ENCODE measurements around the gene DCD.

DCD gene

GRCh38 chr12:54628186-54628846 lies 19.8 kb downstream of the DCD start:
- Histone ChIP-seq H3K4me3 (ENCODE audit: low read depth, low read length) (no peak overlapping the region), H3K9me3 (ENCODE audit: control insufficient read depth, low read length) (no peaks in the 10 kb centered on the region), H3K4me2 (ENCODE audit: low read length) (no peak overlapping the region), H3K79me2 (no peaks in the 10 kb centered on the region), H3K9ac (no peak overlapping the region), H2AFZ (no peak overlapping the region), H3K36me3 (ENCODE audit: control insufficient read depth, insufficient read depth, low read length) (no peaks in the 10 kb centered on the region), H3K27ac (no peak overlapping the region), H3K27me3 (ENCODE audit: control insufficient read depth, insufficient read depth, low read length) (no peaks in the 10 kb centered on the region), H3K4me1 (peaks cover 3% of the 10 kb centered on the region)
- TF ChIP-seq, protein P1, sequence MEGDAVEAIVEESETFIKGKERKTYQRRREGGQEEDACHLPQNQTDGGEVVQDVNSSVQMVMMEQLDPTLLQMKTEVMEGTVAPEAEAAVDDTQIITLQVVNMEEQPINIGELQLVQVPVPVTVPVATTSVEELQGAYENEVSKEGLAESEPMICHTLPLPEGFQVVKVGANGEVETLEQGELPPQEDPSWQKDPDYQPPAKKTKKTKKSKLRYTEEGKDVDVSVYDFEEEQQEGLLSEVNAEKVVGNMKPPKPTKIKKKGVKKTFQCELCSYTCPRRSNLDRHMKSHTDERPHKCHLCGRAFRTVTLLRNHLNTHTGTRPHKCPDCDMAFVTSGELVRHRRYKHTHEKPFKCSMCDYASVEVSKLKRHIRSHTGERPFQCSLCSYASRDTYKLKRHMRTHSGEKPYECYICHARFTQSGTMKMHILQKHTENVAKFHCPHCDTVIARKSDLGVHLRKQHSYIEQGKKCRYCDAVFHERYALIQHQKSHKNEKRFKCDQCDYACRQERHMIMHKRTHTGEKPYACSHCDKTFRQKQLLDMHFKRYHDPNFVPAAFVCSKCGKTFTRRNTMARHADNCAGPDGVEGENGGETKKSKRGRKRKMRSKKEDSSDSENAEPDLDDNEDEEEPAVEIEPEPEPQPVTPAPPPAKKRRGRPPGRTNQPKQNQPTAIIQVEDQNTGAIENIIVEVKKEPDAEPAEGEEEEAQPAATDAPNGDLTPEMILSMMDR (IDR thresholded peaks at IDR 0.05): no peak

GRCh38 chr12:54627304-54627703 lies 20.9 kb downstream of the DCD start:
- no peak overlapping the region for H2AFZ ChIP-seq
- TF ChIP-seq, protein P1 (IDR thresholded peaks at IDR 0.05): no peak
- no peak overlapping the region for H3K27ac ChIP-seq
- no peaks in the 10 kb centered on the region for H3K9me3 ChIP-seq (ENCODE audit: control insufficient read depth, low read length)
- H3K4me1 ChIP-seq: peaks cover 3% of the 10 kb centered on the region
- H3K27me3 ChIP-seq (ENCODE audit: control insufficient read depth, insufficient read depth, low read length): no peaks in the 10 kb centered on the region
- no peak overlapping the region for H3K4me3 ChIP-seq (ENCODE audit: low read depth, low read length)
- H3K9ac ChIP-seq: no peak overlapping the region
- H3K36me3 ChIP-seq (ENCODE audit: control insufficient read depth, insufficient read depth, low read length): no peaks in the 10 kb centered on the region
- H3K4me2 ChIP-seq (ENCODE audit: low read length): no peak overlapping the region
- H3K79me2 ChIP-seq: no peaks in the 10 kb centered on the region

DNA sequence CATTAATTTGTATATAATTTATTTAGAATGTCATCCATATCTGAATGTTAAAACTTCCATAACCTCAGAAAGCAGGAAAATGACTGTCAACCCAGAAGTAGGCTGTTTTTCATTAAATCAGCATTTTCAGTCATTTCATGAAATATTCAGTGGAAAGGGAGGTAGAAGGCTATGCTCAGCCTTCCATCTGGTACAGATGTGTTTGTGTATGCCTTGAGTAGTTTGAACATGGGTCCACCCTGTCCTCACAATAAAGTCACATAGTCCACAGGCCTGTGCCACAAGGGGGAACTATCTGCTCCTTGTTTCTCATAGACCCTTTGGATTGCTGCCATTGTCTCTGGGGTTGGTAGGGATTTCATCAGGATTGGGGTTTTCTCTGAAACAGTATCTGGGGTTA lies 22.6 kb downstream of the DCD start:
- Histone ChIP-seq H3K9me3 (ENCODE audit: control insufficient read depth, low read length) (no peaks in the 10 kb centered on the region), H2AFZ (no peak overlapping the region), H3K27me3 (ENCODE audit: control insufficient read depth, insufficient read depth, low read length) (no peaks in the 10 kb centered on the region), H3K27ac (no peak overlapping the region), H3K4me3 (ENCODE audit: low read depth, low read length) (no peak overlapping the region), H3K9ac (no peak overlapping the region), H3K36me3 (ENCODE audit: control insufficient read depth, insufficient read depth, low read length) (no peaks in the 10 kb centered on the region), H3K4me2 (ENCODE audit: low read length) (no peak overlapping the region), H3K79me2 (no peaks in the 10 kb centered on the region), H3K4me1 (no peaks in the 10 kb centered on the region)
- TF ChIP-seq, protein P1 (IDR thresholded peaks at IDR 0.05): no peak

- Histone ChIP-seq H3K27ac (no peak overlapping the region), H3K4me3 (ENCODE audit: low read depth, low read length) (no peak overlapping the region), H2AFZ (no peak overlapping the region), H3K9me3 (ENCODE audit: control insufficient read depth, low read length) (no peaks in the 10 kb centered on the region), H3K4me1 (no peaks in the 10 kb centered on the region), H3K27me3 (ENCODE audit: control insufficient read depth, insufficient read depth, low read length) (no peaks in the 10 kb centered on the region), H3K36me3 (ENCODE audit: control insufficient read depth, insufficient read depth, low read length) (no peaks in the 10 kb centered on the region), H3K79me2 (no peaks in the 10 kb centered on the region), H3K4me2 (ENCODE audit: low read length) (no peak overlapping the region), H3K9ac (no peak overlapping the region)
- TF ChIP-seq, protein P1 (IDR thresholded peaks at IDR 0.05): no peak
These were observed 23.6 kb downstream of the DCD start for GRCh38 chr12:54624315-54625279.
